Endometrial microvascular endothelial cells (primary cell): ENCODE measurements around the gene PRKCA. TPM values are rescaled to one million over a fixed set of nuclear protein-coding genes. Genes with fewer than 3 reads are reported as not detected.
"Not testable (repeated sequence)": the region's sequence is repeated elsewhere in the genome, so short reads cannot be mapped to it uniquely, and the experiment has no call there.

Source experiments
- in situ Hi-C: cut with HindIII; loops from 2 replicates; pipeline ENCODE4 v1.10.0; 2017; ENCODE audit warnings: low sequenced_read_pairs, low pct_unique_long_range_greater_than_20kb; ENCODE audit errors: inconsistent ontology term
- total RNA-seq: library from RNA; depleted of rRNA; stranded (reverse); fragments of >200 nt; gene quantifications from one replicate; pipeline ENCODE4 v1.2.3, GENCODE V29; 2015; ENCODE audit errors: inconsistent ontology term

The PRKCA gene
- total RNA-seq, 1 donor from 2014 or later, result 21.7 TPM

DNA sequence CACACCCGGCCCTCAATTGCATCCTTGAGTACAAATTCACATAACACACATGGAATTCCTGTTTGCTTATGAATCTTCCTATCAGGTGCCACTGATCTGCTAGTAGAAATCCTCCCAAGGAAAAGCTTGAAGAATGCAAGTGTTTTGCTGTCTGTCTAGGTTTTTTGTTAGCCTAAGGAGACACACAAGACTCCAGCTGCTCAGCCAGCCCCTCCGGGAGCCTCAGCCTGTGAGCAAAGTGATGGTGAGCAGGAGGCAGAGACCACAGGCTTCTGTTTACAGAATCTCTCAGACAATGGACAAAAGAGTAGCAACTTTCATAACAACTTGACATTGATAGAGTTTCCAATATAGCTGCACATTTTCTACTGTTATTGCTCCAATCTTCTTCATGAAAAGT, 18.4 kb upstream of the PRKCA start:
- in situ Hi-C loops, result no loop called here

- in situ Hi-C loops, result no loop called here
Observed at GRCh38 chr17:66285149-66285548, 17.3 kb upstream of the PRKCA start.

GRCh38 chr17:66287911-66288310, 14.5 kb upstream of the PRKCA start:
- in situ Hi-C loops, result no loop called here

- in situ Hi-C loops, result no loop called here
Observed at GRCh38 chr17:66290101-66290722, 12.2 kb upstream of the PRKCA start.

- in situ Hi-C loops, result no loop called here
Observed at GRCh38 chr17:66292353-66292752, 10.1 kb upstream of the PRKCA start.

GRCh38 chr17:66296289-66296725, 6.1 kb upstream of the PRKCA start:
- in situ Hi-C loops, result no loop called here

DNA sequence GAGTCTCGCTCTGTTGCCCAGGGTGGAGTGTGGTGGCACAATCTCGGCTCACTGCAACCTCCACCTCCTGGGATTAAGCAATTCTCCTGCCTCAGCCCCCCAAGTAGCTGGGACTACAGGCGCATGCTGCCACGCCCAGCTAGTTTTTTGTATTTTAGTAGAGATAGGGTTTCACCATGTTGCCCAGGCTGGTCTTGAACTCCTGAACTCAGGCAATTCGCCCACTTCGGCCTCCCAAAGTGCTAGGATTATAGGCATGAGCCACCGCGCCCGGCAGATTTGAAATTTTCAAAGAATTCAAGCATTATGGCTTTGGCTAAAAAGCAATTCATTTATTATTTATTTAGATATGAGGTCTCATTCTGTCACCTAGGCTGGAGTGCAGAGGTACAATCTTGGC, 5.0 kb upstream of the PRKCA start:
- in situ Hi-C loops, result not testable (repeated sequence)

DNA sequence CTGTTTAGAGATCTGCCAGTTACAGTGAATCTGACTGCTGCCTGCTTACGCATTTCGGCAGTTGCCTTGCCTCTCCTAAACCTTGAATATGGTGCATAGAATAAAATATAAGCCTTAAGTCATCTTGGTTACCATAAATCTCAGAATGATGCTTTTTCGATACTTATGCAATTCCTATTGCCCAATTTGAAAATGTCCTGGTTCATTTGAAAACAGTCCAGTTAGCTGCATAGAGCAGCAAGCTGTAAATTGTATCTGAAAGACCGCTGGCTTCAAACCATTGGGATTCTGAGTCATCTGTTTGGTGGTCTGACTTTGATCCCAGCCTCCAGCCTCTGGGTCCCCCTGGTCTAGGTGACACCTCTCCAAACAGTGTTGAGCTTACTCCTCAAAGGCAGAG, 2.7 kb upstream of the PRKCA start:
- in situ Hi-C loops, result no loop called here

DNA sequence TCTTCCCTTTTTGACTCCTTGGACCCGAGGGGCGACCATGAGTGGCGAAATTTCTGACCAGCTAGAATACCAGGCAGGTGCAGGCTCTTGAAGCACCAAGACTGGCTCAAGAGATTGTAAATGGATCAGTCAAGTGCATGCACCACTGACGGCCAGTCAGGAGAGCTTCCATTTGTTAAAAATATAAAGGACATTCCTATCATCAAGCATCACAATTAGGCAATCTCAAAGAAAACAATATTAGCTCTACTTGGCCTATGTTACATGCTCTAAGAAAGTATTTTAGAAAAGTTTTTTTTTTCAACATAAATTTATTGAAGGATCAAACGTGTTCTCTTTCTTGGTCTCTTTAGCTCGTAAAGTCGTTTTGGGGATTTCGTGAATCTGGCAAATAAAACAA, 1.5 kb upstream of the PRKCA start:
- in situ Hi-C loops, result no loop called here

DNA sequence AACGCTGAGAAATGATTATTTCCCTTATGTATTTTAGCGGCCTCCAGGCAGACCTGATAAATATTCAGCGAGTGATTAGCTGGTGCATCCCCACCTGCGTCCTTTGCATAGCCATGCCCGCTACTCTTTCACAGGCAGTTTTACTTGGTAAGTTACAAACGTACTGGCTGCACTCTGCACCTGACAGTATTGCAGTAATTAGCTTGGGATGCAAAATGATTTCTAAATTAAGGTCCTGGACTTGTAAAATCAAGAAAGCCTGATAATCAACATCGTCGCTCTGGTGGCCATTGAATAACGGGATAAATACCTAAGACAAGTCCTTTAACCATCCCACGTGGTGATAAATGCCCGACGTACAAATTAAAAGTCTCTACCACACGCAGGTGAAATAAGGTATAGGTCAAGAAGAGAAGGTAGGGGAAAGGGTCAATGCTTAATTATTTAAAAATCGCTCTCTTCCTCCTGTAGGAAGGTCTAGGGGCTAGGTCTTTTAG, 998 bp upstream of the PRKCA start:
- in situ Hi-C loops, result no loop called here

DNA sequence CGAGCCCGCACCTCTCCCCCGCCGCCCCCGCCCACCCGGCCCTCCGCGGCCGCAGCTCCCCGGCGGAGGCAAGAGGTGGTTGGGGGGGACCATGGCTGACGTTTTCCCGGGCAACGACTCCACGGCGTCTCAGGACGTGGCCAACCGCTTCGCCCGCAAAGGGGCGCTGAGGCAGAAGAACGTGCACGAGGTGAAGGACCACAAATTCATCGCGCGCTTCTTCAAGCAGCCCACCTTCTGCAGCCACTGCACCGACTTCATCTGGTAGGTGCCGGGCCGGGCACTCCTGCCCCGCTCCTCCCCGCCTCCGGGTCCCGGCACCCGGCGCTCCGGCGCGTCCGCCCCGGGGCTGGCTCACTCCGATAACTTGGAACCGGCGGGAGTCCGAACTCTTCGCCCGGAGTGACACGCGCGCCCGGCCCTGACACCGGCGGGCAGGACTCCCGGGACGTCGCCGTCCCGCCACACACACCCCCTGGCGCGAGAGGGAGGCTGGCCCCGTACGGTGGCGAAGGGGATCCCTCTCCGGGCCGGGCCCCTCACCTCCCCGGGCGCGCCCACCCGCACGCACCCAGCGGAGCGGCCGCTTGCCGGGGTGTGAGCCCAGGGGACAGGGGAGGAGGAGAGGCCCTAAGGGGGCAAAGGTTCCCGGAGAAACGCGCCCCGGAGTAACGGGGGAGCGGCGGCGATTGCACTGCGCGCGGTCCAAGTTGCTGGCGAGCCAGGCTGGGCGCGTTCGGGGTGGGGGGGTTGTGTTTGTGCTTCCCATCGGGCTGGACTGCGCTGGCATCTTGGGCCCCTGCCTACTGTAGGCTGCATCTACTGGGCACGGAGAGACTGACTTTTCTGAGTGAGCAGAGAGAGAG, 581 bp downstream of the PRKCA start:
- in situ Hi-C loops, result no loop called here

DNA sequence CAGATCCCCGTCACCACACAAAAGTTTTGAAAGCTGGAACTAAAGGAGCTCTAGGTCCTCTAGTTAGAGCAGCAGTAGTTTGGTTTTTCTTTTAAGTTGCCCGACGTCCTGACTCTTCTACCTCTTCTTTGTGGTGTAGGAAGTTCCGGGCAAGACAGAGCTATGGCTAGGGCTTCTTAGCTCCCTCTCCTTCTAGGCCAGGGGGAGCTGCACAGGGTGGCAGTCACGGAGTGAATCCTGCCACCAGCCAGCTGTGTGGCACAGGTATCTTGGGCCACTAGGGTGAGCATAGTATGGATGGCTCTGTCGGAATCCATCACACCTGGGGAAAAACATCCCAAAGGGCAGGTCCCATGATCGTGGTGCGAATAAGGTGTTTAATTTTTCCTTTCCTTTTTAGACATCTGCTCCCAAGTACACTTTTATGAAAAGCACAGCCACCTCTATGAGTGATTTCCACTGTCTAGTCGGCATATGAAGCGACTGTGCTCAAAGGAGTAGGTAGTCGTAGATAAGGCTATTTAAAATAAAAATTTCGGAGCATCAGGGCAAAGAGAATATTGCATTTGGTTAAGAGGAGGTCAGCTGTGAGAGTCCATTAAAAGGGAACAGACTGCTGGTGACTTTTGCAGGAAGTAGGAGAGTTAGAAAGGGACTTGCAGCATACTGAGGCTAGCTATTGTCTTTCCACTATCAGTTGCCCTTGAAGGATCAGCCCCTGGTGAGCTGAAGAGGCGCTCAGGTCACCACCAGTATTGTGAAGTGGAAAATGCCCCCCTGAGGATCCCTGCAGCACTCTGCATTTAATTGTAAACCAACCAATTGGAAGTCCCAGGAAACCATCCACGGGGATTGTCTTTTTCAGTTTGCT, 2.1 kb downstream of the PRKCA start:
- in situ Hi-C loops, result no loop called here

- in situ Hi-C loops, result no loop called here
Observed at GRCh38 chr17:66306446-66306845, 4.0 kb downstream of the PRKCA start.

- in situ Hi-C loops, result no loop called here
Observed at GRCh38 chr17:66307257-66307656, 4.8 kb downstream of the PRKCA start.

DNA sequence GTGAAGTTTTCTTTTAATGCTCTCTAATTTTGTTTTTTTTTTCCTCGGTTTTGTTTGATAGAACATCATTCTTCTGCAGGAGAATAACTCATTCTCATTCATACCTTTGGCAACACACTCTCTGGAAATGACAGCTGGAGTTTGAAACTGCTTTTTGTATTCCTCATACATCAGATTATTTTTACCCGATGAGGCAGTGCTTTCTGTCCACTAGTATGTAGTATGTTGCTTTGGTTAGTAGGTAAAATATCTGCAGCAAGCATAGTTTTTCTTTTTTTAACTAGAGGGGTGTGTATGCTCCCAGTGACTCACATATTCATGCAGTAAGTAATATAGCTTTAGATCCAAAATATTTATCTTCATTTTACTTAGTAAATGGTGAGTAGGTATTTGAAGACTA, 6.4 kb downstream of the PRKCA start:
- in situ Hi-C loops, result no loop called here

DNA sequence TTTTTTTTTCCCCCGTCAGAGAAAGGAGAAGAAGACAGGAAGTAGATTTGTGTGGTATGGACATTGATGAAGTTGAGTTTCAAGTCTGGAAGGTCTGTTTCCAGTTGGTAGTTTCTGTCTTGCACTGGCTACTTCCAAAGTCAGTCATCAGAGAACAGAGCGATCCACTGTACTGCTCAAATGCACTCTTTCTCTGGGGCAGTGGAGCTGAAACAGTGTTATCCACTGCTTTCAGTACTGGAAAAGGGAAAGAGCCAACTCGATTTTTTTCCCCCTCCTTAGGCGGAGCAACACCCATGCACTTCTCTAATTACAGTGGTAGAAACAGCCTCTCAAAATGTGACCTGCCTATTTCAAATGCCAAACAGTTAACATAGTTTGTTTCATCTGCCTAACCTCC, 7.4 kb downstream of the PRKCA start:
- in situ Hi-C loops, result no loop called here

DNA sequence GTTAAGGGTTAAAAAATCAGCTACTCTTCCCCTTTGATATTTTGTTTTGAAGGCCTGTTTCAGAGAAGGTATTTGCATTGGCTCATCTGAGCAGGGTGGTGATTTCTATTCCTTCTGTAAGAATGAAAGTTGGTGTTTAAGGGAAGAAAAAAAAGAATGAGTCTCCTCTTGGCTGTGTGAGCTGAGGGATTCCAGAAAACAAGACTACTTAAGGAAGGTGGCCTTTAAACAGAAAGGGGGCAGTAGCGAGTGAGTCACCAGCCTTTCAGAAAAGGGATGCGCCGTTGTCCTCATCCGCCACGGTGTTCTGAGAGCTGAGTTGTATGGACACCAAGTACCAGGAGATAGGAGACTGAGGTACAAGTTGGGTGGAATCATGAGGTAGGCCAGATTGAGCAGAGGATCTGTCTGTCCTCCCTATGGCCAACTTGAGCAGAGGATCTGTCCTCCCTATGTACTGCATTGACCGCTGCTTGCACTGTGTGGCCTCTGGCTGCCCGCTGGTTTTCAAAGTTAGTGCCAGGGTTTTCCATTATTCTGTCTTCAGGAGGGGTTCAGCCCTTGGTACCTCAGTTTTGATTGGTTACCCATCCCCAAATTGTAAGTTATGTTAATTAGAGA, 8.2 kb downstream of the PRKCA start:
- in situ Hi-C loops, result no loop called here

- in situ Hi-C loops, result no loop called here
Observed at GRCh38 chr17:66312912-66313311, 10.5 kb downstream of the PRKCA start.

DNA sequence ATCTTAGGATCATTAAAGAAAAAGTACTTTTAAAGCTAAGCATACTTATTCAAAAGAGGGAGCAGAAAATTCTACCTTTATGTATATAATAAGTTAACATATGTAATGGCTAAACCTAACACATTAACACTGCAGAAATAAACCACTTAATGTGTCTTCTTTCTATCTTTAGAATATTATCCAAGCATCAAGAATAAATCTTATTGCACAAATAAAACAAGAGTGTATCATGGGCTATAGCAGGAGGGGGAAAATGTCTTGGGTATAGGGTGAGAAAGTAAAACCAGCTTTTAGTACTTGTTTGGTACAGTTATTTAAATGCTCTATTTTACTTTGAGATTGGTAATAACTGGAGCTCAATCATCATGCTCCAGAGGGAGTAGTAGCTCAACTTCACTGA, 10.9 kb downstream of the PRKCA start:
- in situ Hi-C loops, result no loop called here
